ENCODE measurements around the gene MINDY1.
A peak's percentile ranks its signal among the peaks of the same experiment; 100 is the strongest.

Gene MINDY1

DNA sequence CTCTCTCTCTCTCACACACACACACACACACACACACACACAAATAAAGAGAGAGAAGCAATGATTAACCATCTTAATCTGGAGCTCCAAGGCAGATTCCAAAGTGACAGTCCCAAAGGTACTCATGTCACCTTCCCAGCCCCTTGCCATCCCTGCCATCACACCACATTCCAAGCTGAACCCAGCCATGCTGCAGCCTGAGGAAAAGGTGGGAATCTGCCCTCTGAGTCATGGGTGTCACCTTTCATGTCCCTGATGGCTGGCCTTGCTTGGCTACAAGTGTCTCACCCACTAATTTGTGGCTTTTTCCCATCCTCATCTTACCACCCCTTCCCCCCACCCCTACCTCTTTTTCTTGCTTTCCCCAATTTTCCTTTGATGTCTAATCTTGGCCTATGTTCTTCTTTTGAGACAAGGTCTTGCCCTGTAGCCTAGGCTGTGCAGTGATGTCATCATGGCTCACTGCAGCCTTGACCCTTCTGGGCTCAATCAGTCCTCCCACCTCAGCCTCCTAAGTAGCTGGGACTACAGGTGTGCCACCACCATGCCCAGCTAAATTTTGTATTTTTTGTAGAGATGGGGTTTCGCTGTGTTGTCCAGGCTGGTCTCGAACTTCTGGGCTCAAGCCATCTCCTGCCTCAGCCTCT is 21.4 kb downstream of the MINDY1 start:
- no peak for DNase-seq (ENCODE audit: low read depth)

DNA sequence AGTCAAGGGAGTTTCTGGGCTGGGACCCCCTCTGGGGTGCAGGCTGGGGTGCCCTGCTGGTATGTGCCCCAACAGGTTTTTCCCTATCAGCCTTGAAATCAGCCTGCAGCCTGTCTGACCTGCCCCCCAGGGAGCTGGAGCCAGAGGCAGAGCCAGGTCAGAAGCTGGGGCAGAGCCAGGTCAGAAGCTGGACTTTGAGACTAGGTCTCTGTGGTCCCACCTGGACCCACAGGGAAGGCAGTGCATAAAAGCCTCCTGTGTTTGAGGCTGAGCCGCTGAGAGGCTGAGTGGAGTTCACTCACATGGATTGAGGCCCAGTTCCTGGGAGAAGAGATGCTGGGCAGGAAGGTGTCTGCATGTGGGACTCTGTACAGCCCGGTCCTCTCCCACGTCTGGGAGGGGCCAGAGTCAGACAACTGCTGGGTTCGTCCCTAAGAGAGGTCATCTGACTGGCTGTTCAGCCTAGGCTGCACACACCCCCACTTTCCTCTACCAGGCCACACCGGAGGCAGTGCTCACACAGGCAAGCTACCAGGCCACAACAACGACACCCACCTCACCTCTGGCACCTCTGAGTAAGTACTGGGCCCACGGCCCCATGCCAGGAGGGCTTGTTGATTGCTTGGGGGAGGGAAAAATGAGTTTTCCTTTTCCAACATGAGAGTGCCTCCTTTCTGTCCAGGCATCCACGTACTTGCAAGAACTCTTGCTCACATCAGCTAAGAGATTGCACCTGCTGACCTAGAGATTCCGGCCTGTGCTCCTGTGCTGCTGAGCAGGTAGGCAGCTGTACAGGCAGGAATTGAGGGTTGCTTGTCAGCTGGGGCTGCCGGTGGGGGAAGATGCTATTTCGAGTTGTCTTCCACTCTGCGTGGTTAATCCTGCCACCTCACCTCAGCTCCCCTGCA is 24.6 kb downstream of the MINDY1 start, which contains the start of gene ANXA9:
ANXA9 (plus strand) TSS at position 488 of the 908 bp plus-strand sequence. CDS start 814 bp downstream, outside the sequence.
- no peak for DNase-seq (ENCODE audit: low read depth)

DNA sequence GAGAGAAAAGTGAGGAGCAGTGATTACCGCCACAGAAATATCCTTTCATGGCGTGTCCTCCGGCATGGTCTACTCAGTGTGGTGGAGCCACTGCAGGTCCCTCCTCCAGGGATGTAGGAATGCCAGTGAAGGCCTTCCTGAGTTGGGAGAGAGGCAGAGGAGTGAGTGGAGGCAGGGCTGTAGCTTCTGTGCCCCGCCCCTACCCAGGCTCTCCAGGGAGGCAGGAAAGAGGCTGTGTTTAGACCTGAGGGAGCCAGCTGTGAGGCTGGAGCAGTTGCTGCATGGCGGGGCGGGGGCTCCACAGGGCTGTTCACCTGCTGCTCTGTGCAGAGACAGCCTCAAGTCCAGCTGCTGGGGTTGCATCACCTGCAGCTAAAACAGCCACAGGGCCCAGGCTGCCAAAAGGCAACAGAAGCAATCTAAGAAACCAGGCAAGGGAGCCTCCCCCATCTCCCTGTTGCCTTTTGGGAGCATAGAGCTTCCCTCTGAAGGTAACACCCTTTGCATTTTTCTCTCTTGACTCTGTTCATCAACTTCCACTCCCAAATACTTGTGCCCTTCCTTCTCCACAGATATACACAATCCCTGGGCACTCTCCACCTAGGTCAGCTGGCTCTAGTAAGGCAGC is 25.4 kb downstream of the MINDY1 start:
- no peak for DNase-seq (ENCODE audit: low read depth)

DNA sequence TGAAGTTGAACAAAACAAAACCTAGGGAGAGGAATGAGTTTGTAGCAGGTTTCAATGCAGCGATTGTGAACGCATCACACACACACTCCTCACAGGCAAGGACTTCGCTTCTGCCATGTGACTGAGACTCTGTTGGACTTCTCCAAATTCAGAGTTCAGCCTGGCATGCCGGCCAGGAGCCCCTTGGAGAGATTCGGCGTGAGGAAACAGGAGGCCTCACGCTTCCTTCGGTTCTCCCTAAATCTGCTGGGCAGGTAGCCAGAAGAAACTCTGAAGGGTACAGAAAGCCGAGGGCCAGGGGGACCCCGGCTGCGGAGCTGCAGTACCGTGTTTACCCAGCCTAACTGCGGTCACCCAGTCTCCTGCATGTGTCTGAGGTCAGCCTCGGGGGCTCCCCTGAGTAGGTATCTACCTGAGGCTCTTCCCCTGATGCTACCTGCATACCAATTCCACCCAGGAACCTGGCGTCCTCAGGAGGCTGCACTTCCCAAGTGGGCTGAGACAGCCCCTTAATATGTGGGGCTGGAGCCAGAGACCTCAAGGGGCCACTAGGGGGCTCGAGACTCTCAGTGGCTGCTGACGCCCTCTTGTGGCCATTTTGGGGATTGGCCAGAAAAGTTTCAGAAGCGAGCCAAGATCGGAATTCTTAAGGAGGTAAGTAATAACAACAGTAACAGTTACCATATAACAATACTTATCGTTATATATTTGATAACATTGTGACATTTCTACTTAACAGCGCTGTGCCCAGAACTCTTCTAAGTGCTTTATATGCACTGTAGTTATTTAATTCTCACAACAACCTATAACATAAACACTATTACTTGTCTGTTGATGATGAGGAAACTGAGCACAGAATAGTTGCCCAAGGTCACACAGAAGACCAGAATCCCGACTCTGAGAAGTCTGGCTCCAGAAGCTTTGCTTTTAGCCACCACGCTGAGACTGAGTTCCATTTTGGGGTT is 27.3 kb downstream of the MINDY1 start:
- peak; percentile 70 for DNase-seq (ENCODE audit: low read depth)

DNA sequence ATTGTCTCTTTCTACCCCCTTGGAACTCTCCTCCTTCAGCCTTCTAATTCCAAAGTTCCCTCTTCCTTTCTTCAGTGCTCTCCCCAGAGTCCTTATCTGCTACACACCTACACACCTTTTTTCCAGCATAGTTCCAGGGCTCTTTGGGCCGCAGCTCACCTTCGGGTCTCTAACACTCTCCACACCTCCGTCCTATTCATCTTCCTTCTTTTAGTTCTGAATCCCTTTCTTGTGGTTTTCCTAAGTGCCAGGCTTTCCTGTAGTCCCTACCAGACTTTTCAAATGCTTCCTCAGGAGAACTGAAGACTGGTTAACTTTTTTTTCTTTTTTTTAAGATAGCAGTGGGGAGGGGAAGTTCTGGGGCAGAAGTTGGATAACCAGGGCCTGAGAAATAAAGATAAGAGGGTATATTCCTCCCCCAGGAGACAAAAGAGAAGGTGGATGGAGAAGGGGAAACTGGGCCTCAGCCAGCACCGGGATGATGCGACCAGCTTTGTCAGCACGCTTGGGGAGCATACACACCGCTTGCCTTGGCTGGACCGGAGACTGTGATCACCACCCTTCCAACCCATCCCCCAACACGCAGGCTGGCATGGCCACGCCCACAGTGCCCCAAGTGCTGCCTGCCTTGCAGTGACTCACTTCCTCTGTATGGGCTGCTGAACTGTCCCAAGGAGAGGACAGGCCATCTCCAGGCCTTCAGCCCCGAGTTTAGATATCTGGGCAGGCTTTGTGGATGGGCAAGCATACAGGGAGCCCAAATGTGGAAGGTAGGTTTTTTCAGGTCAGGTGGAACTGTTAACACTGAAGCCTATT is 29.6 kb downstream of the MINDY1 start:
- DNase-seq (ENCODE audit: low read depth), result no peak

DNA sequence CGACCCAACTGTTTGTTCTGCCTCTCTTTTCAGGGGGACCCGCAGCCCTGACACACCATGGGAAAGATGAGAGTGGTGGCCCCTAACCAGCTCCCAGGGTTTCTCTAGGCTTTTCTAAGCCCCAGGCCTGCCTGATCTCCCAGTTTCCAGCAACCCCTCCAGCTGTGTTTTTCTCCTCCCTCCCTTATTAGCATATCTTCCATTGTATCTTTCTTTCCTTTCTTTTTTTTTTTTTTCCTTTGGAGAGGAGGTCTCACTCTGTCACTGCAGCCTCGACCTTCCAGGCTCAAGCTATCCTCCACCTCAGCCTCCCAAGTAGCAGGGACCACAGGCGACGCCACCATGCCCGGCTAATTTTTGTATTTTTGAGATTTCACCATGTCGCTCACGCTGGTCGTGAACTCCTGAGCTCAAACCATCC is 30.3 kb downstream of the MINDY1 start:
- DNase-seq (ENCODE audit: low read depth), result no peak

DNA sequence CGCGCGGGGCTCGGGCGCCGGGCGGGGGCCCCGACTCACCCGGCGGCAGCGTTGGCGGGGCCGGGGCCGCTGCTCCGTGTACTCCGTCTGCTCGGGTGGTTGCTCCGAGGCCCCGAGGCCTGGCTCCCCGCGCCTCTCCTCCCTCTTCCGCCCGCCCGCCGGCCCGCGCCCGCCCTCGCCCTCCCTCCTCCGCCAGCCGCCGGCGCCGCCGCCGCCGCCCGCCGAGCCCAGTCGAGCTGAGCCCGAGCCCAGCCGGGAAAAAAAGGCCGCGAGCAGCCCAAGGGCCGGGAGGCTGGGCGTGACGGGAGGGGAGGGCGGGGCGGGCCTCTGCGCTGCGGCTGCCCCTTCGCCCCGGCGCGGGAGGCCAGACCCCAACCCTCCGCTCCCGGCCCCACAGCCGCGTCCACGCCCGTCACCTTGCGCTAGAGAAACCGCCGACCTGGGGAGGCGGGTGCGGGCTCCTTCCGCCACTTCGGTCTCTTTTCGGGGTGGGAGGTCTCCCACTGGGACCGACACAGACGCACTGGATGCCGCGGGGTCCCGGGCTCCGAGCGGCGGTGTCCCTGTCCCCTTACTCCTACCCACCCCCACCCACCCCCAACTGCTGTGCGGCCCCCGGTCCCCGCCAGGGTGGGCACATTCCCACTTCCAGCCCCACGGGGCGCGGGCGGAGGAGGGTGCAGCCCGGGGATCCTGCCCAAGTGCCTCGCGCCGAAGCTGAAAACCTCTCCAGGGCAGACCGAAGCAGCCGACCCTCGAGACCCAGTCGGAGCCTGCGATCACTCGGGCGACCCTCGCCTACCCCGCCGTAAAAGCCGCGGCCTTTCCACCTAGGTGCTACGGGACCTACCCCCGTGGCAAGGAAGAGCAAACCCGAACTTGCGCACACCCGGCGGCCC is 31.9 kb downstream of the MINDY1 start, which contains the start of gene CERS2:
CERS2 (minus strand) TSS at position 256 of the 899 bp plus-strand sequence. CDS start 5,745 bp downstream, outside the sequence.
- DNase-seq (ENCODE audit: low read depth), result peak; percentile 69

DNA sequence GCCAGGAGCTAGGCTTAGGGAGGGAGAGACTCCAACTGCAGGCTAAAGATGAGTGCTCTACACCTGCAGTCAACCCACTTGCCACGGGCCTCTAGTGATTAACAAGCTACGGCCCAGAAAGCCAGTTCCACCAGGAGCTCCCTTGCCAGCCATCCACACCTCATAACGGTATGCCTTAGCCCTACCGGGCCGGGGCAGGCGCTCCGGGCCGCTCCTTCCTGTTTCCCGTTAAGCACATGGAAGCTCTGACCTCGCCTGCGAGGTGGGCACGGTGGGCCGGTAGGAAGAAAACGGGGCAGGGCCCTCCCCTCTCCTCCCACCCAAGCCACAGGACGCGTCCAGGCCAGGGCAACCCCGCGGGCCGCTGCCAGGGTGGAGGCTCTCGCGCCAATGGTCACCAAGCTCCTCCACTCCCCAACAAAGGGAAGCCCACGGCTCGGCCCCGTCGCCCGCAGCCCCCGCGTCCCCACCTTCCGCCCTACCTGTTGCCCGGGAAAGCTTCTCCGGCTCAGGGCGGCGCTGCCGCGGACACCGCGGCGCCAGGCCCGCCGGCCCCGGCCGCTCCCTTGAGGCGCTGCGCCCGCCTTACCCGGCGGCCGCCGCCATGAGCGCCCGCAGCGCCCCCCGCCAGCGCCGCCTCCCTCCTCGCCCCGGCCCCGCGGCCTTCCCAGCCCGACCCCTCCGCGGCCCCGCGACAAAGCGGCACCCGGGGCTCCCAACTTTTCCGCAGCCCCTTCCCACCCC is 32.7 kb downstream of the MINDY1 start:
- DNase-seq (ENCODE audit: low read depth), result no peak

DNA sequence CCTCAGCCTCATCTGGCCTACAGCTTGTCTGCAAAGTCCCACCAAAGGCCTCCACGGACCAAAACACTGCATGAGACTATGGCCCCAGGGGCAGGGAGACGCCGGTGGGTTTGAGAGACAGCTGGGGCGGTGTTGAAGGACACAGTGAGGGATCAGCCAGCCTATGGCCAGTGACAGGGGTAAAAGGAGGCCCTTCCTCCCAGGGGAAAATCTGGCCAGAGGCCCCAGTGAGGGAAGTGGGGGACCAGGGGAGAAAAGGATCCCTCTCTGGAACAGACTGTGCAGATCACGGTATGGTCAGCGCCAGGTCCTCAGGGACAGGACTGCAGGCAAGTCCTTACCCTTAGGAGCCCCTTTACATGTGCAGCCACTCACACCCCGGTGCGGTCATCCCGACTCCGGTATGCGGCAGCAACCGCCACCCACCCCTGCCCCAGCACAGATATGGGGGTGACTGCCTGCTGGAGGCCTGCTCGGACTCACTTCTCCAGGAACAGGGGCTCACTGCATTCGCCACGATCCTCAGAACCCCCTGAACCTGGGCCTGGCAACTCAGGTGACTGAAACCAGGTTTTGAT is 33.4 kb downstream of the MINDY1 start:
- no peak for DNase-seq (ENCODE audit: low read depth)

DNA sequence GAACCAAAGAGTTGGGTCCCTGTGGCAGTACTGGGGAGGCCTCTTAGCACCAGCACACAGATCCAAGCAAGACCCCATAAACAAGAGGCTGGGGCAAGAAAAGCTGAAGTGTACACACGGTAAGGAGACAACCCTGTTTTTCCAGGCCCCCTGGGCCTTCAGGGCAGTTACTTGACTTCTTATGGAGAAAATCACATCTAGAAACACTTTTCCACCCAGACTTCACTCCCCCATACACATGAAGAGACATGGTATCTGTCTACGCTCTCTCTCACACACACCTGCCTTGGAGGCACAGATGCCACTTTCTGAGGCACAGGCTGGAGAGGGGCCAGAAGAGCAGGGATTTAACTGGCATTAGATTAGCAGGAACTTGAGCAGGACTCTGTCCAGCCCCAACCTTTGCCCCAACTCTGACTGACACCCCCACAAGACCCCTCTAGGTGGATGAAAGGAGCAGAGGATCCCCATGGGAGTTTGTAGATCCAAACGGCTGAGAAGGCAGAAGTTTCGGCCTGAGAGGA is 34.2 kb downstream of the MINDY1 start:
- DNase-seq (ENCODE audit: low read depth), result no peak

DNA sequence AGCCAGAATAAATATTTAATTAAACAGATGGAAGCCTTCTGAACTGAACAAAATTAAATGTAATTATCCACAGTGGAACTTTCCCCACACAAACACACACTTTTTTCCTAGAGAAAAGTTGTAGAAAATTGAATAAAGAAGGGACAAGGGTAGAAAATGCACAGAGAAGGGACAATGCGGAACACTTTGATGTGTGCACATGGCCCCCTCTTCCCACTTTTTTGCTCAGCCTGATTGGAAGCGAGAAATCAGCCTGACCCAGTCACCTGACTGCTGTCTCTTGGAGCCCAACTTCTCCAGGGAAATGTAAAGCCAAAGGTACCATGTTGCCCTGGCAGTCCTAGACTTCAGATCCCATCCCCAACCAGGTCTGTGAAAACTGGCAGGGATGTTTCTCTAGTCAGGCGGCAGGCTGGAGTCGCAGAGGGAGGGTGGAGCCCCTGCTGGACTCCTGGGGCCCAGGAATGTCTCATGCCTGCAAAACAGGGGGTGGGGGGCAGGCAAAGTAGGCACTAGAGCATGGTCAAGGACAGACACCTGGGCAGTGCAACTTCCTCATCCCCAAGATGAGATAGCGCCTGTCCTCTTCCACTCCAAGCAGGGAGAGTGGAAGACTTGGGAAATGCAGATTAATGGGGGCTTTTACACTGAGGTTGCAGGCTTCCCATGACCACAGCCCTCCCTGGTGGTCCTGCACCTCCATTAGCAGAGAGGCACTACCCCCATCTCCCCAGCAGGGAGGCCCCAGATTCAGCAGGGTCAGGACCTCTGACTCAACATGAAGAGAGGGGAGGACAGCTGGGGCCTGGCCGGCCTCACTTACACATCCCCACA is 34.9 kb downstream of the MINDY1 start:
- no peak for DNase-seq (ENCODE audit: low read depth)

DNA sequence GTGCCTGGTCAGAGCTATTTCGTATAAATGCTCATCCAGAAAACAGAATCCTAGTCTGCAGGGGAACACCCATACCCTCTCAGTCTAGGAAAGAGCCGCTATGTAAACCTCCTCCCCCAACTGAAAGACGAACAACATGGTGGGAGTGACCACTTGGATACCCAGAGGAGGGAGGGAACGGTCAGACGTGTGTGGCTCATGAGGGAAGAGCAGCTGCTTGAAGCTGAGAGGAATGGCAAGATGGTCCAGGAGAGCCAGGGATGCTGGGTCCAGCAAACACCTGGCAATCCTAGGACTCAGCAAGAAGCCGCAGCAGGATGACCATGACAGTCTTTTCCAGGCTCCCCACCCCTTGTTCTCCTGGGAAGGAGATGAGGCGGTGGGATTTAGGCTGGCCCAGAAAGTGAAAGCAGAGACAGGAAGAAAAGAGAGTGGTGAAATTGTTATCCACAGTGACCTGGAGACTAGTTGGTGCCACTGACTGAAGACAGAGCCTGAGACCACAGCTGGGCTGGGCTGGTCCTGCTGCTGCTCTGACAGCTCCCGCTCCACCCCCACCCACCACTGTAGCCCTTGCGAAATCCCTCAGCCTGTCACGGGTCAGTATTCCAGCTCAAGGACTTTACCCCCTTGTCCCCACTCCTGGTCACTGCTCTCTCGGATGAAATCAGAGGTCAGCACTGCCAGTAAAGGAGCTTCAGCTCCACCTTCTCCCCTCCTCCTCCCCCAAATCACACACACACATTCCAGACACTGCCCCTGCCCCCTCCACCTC is 35.7 kb downstream of the MINDY1 start:
- DNase-seq (ENCODE audit: low read depth), result no peak

DNA sequence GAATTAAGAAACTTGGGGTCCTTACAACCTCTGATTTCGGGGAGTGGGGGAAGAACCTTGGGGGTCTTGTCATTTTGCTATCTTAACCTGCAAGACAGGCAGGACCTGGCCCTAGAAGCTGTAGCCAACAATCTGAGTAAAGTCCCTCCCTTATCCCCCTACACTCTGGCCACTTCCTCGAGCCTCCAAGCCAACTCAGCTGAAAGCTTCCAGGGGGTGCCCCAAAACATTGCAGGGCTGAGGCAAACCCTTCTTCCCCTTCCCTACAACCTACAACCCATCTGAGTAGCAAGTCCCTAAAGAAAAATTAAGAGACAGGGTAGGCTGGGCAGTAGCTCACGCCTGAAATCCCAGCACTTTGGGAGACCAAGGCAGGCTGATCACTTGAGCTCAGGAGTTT is 37.1 kb downstream of the MINDY1 start:
- DNase-seq (ENCODE audit: low read depth), result no peak

DNA sequence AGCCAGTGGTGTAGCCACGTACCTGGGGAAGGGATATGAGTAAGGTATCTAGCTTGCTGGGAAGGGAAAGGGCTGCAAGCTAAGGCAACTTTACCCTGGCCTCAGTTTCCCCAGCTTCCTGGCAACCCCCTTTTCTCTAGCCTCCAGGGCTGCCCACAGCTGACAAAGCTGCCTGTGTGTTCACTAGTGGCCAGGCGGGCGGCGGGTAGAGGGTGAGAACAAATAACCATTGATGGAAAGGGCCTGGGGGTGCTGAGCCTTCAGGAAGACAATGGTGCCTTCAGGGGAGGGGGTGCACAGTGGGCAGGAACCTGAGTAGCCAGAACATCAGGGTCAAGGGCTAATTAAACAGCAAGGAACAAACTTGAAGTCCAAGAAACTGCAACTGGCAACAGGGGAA is 38.2 kb downstream of the MINDY1 start:
- DNase-seq (ENCODE audit: low read depth), result no peak

DNA sequence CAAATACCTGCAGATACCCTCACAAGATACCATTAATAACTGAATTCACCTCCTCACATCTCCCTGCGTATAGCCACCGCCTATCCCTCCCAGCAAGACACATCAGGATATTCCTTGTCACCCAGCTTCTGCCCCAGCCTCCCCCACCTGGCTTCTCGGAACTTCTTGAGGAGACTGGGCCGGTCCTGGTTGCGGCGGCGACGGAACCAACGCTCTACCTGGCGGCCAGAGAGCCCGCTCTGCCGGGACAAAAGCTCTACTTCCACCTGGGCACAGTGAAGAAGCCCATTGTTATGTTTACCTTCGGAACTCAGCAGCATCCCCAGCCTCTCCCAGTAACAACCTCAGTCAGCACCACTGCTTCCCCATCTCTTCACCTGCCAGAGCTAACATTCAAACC is 38.8 kb downstream of the MINDY1 start:
- no peak for DNase-seq (ENCODE audit: low read depth)

DNA sequence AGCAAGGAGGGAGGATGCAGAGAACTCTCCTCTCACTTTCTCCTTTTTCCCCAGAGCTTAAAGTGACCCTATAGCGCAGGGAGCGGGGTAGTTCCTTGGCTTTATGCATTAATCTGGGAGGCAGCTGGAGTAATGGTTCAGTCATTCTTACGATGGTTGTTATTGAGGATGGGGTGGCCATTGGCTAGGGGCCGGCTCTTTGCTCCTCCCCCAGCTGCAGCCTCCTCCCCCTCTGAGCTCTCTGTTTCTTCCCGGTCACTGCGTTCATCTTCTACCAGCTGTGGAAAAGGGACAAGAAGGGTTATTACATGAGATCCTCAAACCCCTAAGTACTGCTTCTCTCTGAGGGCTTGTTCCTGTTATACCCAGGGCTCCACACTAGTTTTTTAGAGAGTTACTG is 40.7 kb downstream of the MINDY1 start:
- no peak for DNase-seq (ENCODE audit: low read depth)

DNA sequence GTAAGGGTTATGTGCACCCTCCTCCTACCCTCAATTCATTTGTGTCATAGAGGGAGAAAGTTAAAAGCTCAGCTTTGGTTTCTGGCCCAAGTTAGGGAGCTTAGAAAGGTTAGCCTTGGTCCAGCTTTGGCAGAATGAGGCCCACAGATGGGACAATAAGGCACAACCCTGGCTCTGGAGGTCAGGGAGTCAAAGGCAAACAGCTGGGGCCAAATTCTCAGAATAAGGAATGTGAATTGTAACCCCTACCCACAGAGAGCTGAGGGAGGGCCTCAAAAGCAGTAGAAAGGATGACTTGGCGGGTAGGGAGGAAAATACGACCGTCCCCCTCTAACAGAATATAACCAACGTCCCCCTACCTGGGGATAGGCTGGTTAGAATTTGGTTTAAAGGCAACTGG is 41.1 kb downstream of the MINDY1 start:
- no peak for DNase-seq (ENCODE audit: low read depth)

All from GM04504 (cell line).